Measurements from ENCODE around the gene GRID1. TPM values are rescaled to one million over a fixed set of nuclear protein-coding genes. Genes with fewer than 3 reads are reported as not detected.

GRID1 gene
- total RNA-seq, 4 donors from 2014 or later = 0.03 to 2.7 (median 0.49) TPM

GRCh38 chr10:85920311-85920710, 446.3 kb downstream of the GRID1 start:
- Histone ChIP-seq H3K27ac (no peak overlapping the region), H3K4me1 (peaks cover 3 to 39% (median 5%) of the 10 kb centered on the region in 3 donors)
- intact Hi-C loops (cut with DNase I) = no loop called here

GRCh38 chr10:85919491-85920021, 447.0 kb downstream of the GRID1 start:
- Histone ChIP-seq H3K27ac (no peak overlapping the region), H3K9me3 (no peaks in the 10 kb centered on the region), H3K4me3 (no peak overlapping the region), H3K4me1 (peaks cover 3 to 39% (median 5%) of the 10 kb centered on the region in 3 donors), H3K27me3 (no peaks in the 10 kb centered on the region), H3K36me3 (no peaks in the 10 kb centered on the region)
- TF ChIP-seq CTCF (IDR thresholded peaks at IDR 0.05) = no peak
- TF ChIP-seq POLR2A (IDR thresholded peaks at IDR 0.05) = no peak
- WGBS, 2 donors = 8 to 11% methylated on average over 4 of the region's 4 CpGs
- no peak for DNase-seq
- intact Hi-C loops (cut with DNase I) = no loop called here

More at GRCh38 chr10:85920311-85920710, 446.3 kb downstream of the GRID1 start:
- Histone ChIP-seq H3K4me3 (no peak overlapping the region), H3K36me3 (no peaks in the 10 kb centered on the region), H3K27me3 (no peaks in the 10 kb centered on the region), H3K9me3 (no peaks in the 10 kb centered on the region)
- no peak for DNase-seq
- 75 to 88% methylated on average over 4 of the region's 6 CpGs for WGBS, 2 donors
- TF ChIP-seq POLR2A (IDR thresholded peaks at IDR 0.05) (no peak), CTCF (IDR thresholded peaks at IDR 0.05) (no peak)

GRCh38 chr10:85918371-85918770, 448.2 kb downstream of the GRID1 start:
- no peaks in the 10 kb centered on the region for H3K9me3 ChIP-seq
- H3K27me3 ChIP-seq = no peaks in the 10 kb centered on the region
- no peaks in the 10 kb centered on the region for H3K36me3 ChIP-seq
- no peak for DNase-seq
- H3K4me1 ChIP-seq = peaks cover 3 to 39% (median 5%) of the 10 kb centered on the region in 3 donors
- H3K4me3 ChIP-seq = no peak overlapping the region
- TF ChIP-seq CTCF (IDR thresholded peaks at IDR 0.05) (no peak), POLR2A (IDR thresholded peaks at IDR 0.05) (no peak)
- H3K27ac ChIP-seq = no peak overlapping the region
- intact Hi-C loops (cut with DNase I) = no loop called here
- 90 to 96% methylated on average over 3 of the region's 3 CpGs for WGBS, 2 donors

- TF ChIP-seq CTCF (IDR thresholded peaks at IDR 0.05) (no peak), POLR2A (IDR thresholded peaks at IDR 0.05) (no peak)
- Histone ChIP-seq H3K36me3 (no peaks in the 10 kb centered on the region), H3K4me3 (no peak overlapping the region), H3K4me1 (peaks cover 3 to 37% (median 5%) of the 10 kb centered on the region in 3 donors), H3K9me3 (no peaks in the 10 kb centered on the region), H3K27ac (no peak overlapping the region), H3K27me3 (no peaks in the 10 kb centered on the region)
- intact Hi-C loops (cut with DNase I) = no loop called here
- no peak for DNase-seq
- 33 to 69% methylated on average over 2 to 4 of the region's 4 CpGs for WGBS, 2 donors
These were observed 449.0 kb downstream of the GRID1 start for GRCh38 chr10:85917601-85918000.

- TF ChIP-seq CTCF (IDR thresholded peaks at IDR 0.05) (no peak), POLR2A (IDR thresholded peaks at IDR 0.05) (no peak)
- intact Hi-C loops (cut with DNase I) = no loop called here
- no peak for DNase-seq
- WGBS, 2 donors = 54% methylated on average over 2 of the region's 2 CpGs
- no peak overlapping the region for H3K4me3 ChIP-seq
- no peaks in the 10 kb centered on the region for H3K9me3 ChIP-seq
- no peak overlapping the region for H3K27ac ChIP-seq
- no peaks in the 10 kb centered on the region for H3K36me3 ChIP-seq
- no peaks in the 10 kb centered on the region for H3K27me3 ChIP-seq
- peaks cover 3 to 34% (median 5%) of the 10 kb centered on the region in 3 donors for H3K4me1 ChIP-seq
These were observed 449.5 kb downstream of the GRID1 start for GRCh38 chr10:85916994-85917573.

Measured in esophagus squamous epithelium (tissue), 5 donors.